Left ventricle myocardium inferior (tissue), 1 donor: Measurements from ENCODE around the gene KIF11. TPM values are rescaled to one million over a fixed set of nuclear protein-coding genes. Genes with fewer than 3 reads are reported as not detected.
"Not testable (repeated sequence)": the region's sequence is repeated elsewhere in the genome, so short reads cannot be mapped to it uniquely, and the experiment has no call there.

Experiments used
- DNase-seq: peaks from one replicate; pipeline ENCODE4 v3.0.0-alpha.2; 2020
- H3K27ac ChIP-seq: fragments of 200-600 bp; replicated peaks from 2 replicates; pipeline ENCODE4 v1.8.0; 2021
- H3K27me3 ChIP-seq: fragments of 200-600 bp; 2 replicates; pipeline ENCODE4 v1.8.0; 2021; ENCODE audit warnings: low read depth
- H3K36me3 ChIP-seq: fragments of 200-600 bp; 2 replicates; pipeline ENCODE4 v1.8.0; 2021
- H3K4me1 ChIP-seq: fragments of 200-600 bp; 2 replicates; pipeline ENCODE4 v1.8.0; 2021
- H3K4me3 ChIP-seq: fragments of 200-600 bp; 2 replicates; pipeline ENCODE4 v1.8.0; 2021; ENCODE audit warnings: mild to moderate bottlenecking, moderate library complexity
- H3K9me3 ChIP-seq: fragments of 200-600 bp; replicated peaks from 2 replicates; pipeline ENCODE4 v1.8.0; 2021
- CTCF ChIP-seq: fragments of 200-600 bp; IDR thresholded peaks from 2 replicates; pipeline ENCODE4 v1.8.0; 2021; ENCODE audit warnings: antibody characterized with exemption, mild to moderate bottlenecking, borderline replicate concordance
- intact Hi-C: fragments of 100-400 bp; cut with micrococcal nuclease; formaldehyde crosslinking; loops from one replicate; pipeline ENCODE4 v1.11.0; 2022
- total RNA-seq: library from RNA; stranded (reverse); fragmentation: NEBNext Ultra II Directional; extraction: Animal tissue kit (Norgen Biotek cat#: 25700); gene quantifications from one replicate; pipeline ENCODE4 v1.2.1, GENCODE V29; 2021
- donor health status: DM: no; HTN: yes; CAD: no; lungs with severe emphysema.

KIF11 gene
- total RNA-seq, 1 donor from 2014 or later, result 0.96 TPM

- Histone ChIP-seq H3K27ac (no peak overlapping the region), H3K9me3 (no peaks in the 10 kb centered on the region), H3K36me3 (no peaks in the 10 kb centered on the region), H3K27me3 (no peaks in the 10 kb centered on the region), H3K4me3 (no peak overlapping the region), H3K4me1 (no peaks in the 10 kb centered on the region)
- intact Hi-C loops, result no loop called here
- no peak for TF ChIP-seq CTCF
- no peak for DNase-seq
Measured at GRCh38 chr10:92641492-92641891, 48.6 kb downstream of the KIF11 start.

DNA sequence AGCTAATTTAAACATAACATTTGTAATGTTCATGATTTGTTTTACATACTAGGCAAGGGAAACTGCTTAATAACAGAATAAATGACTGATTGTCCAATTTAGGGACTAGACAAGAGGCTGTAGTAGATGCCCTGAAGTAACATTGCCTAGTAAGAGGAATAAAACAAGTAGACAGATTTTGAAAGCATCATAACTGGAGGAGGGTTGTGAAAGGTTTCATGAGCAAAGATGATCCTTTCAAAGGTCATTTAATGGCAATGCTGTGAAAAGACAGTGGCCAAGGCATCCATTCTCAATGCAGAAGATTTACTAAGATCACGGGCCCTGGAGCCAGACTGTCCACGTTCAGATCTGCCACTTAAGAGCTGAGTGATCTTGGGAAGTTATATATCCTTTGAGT, 52.0 kb downstream of the KIF11 start:
- intact Hi-C loops, result no loop called here
- TF ChIP-seq CTCF, result no peak
- Histone ChIP-seq H3K9me3 (no peaks in the 10 kb centered on the region), H3K4me1 (no peaks in the 10 kb centered on the region), H3K27me3 (no peaks in the 10 kb centered on the region), H3K4me3 (no peak overlapping the region), H3K36me3 (no peaks in the 10 kb centered on the region), H3K27ac (no peak overlapping the region)
- no peak for DNase-seq

GRCh38 chr10:92650864-92651263, 57.9 kb downstream of the KIF11 start:
- H3K27me3 ChIP-seq, H3K27ac ChIP-seq, H3K4me1 ChIP-seq, H3K9me3 ChIP-seq, intact Hi-C loops, DNase-seq, H3K4me3 ChIP-seq, H3K36me3 ChIP-seq: not testable (repeated sequence)

- Histone ChIP-seq H3K27me3 (no peaks in the 10 kb centered on the region), H3K4me3 (no peak overlapping the region), H3K36me3 (no peaks in the 10 kb centered on the region), H3K27ac (no peak overlapping the region), H3K9me3 (peaks cover 8% of the 10 kb centered on the region), H3K4me1 (no peaks in the 10 kb centered on the region)
- DNase-seq, result no peak
- intact Hi-C loops, result no loop called here
- no peak for TF ChIP-seq CTCF
Measured at GRCh38 chr10:92655426-92655825, 62.5 kb downstream of the KIF11 start.

DNA sequence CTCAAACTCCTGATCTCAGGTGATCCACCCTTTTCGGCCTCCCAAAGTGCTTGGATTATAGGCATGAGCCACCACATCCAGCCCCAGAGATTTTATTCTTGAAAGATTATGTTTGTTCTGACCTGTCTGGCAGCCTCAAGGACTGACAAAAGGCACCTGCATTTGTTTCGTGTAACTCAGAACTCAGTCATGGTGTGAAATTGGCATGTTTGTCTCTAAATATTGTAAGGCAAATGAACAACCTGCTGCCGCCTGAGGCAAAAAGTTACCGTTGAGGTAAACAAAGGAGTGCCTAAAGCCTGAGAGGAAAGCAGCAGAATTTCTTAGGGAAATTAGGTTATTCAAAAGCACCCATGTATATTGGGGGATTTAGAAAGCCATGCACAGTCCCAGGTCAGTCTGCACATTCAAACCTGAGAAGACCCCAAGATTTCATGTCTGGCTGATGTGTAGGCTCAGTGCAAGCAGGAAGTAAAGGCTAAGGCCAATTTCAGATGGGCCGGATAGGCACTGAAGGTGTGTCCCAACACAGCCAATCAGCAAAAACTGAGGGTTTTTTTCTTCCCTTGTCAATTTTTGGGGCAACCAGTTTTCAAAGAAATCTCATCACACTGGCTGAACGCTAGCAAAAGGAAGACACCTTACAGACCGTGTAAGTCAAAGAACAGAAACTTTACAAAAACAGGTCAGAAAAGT, 63.5 kb downstream of the KIF11 start:
- H3K4me1 ChIP-seq, result no peaks in the 10 kb centered on the region
- H3K27ac ChIP-seq, result no peak overlapping the region
- peaks cover 15% of the 10 kb centered on the region for H3K9me3 ChIP-seq
- H3K27me3 ChIP-seq, result no peaks in the 10 kb centered on the region
- intact Hi-C loops, result no loop called here
- H3K4me3 ChIP-seq, result no peak overlapping the region
- DNase-seq, result no peak
- TF ChIP-seq CTCF, result no peak
- H3K36me3 ChIP-seq, result no peaks in the 10 kb centered on the region

- H3K9me3 ChIP-seq, result peaks cover 21% of the 10 kb centered on the region
- no peaks in the 10 kb centered on the region for H3K36me3 ChIP-seq
- no peak for DNase-seq
- intact Hi-C loops, result no loop called here
- H3K4me1 ChIP-seq, result no peaks in the 10 kb centered on the region
- H3K4me3 ChIP-seq, result no peak overlapping the region
- TF ChIP-seq CTCF, result no peak
- H3K27me3 ChIP-seq, result no peaks in the 10 kb centered on the region
- H3K27ac ChIP-seq, result no peak overlapping the region
Measured at GRCh38 chr10:92657024-92657423, 64.1 kb downstream of the KIF11 start.
